Measurements from ENCODE around the gene MRPS25. TPM values are rescaled to one million over a fixed set of nuclear protein-coding genes. Genes with fewer than 3 reads are reported as not detected.

The MRPS25 gene
- total RNA-seq, 1 experiment from 2014 or later, result 69.7 TPM

- CTCF ChIA-PET, result no interaction called here
- no peak for TF ChIP-seq IRF2 (CRISPR knock-in tag; IDR thresholded peaks at IDR 0.05; ENCODE audit: borderline replicate concordance, low read depth)
- no peak for TF ChIP-seq ZNF512 (CRISPR knock-in tag; IDR thresholded peaks at IDR 0.05; ENCODE audit: borderline replicate concordance)
- TF ChIP-seq GRHL2 (CRISPR knock-in tag; IDR thresholded peaks at IDR 0.05; ENCODE audit: insufficient replicate concordance, severe bottlenecking), result no peak
- no peak for TF ChIP-seq FOXP1 (CRISPR knock-in tag; IDR thresholded peaks at IDR 0.05; ENCODE audit: borderline replicate concordance)
- no peak for TF ChIP-seq ERG (CRISPR knock-in tag; IDR thresholded peaks at IDR 0.05)
- ATAC-seq (no peak), DNase-seq (ENCODE audit: low spot score) (no peak)
- H3K4me3 Mint-ChIP-seq, result no peak overlapping the region
- no peak overlapping the region for H3K27ac Mint-ChIP-seq
- no peaks in the 10 kb centered on the region; the same call in 1 of the 2 replicates for H3K27me3 Mint-ChIP-seq (ENCODE audit: low read depth)
- peaks cover 28% of the 10 kb centered on the region for H3K36me3 Mint-ChIP-seq
- H3K4me1 Mint-ChIP-seq, result no peaks in the 10 kb centered on the region
- H3K9me3 Mint-ChIP-seq, result no peaks in the 10 kb centered on the region
- POLR2A ChIA-PET, result no interaction called here
Observed at GRCh38 chr3:15071699-15072098, 6.6 kb upstream of the MRPS25 start.

GRCh38 chr3:15069441-15069840, 4.3 kb upstream of the MRPS25 start:
- H3K4me3 Mint-ChIP-seq, result no peak overlapping the region
- ChIA-PET CTCF (interaction anchor here (1.2 to 2.3 kb wide), 2 partner anchors 12 to 18 kb away, joined by 3 to 13 read pairs; no protein-coding TSS in a partner anchor), POLR2A (interaction anchor here (0.6 kb wide), 1 partner anchor 16 kb away, joined by 5 read pairs; no protein-coding TSS in a partner anchor)
- TF ChIP-seq E2F4 (CRISPR knock-in tag; IDR thresholded peaks at IDR 0.05; ENCODE audit: borderline replicate concordance, low read depth), result no peak
- no peak for TF ChIP-seq GRHL2 (CRISPR knock-in tag; IDR thresholded peaks at IDR 0.05; ENCODE audit: insufficient replicate concordance, severe bottlenecking)
- no peak for TF ChIP-seq ZNF281 (CRISPR knock-in tag; IDR thresholded peaks at IDR 0.05)
- no peak for TF ChIP-seq GABPB1 (CRISPR knock-in tag; IDR thresholded peaks at IDR 0.05)
- no peak for TF ChIP-seq TP53 (CRISPR knock-in tag; IDR thresholded peaks at IDR 0.05)
- H3K27ac Mint-ChIP-seq, result no peak overlapping the region
- DNase-seq (ENCODE audit: low spot score) (no peak), ATAC-seq (no peak)
- peaks cover 9% of the 10 kb centered on the region for H3K36me3 Mint-ChIP-seq
- no peaks in the 10 kb centered on the region for H3K9me3 Mint-ChIP-seq
- H3K4me1 Mint-ChIP-seq, result peaks cover 4% of the 10 kb centered on the region
- peaks cover 2% of the 10 kb centered on the region; the same call in 1 of the 2 replicates for H3K27me3 Mint-ChIP-seq (ENCODE audit: low read depth)

- Mint-ChIP-seq H3K4me1 (peaks cover 19% of the 10 kb centered on the region), H3K9me3 (no peaks in the 10 kb centered on the region), H3K4me3 (peak overlapping the region; percentile 12), H3K27ac (no peak overlapping the region), H3K36me3 (peaks cover 14% of the 10 kb centered on the region), H3K27me3 (ENCODE audit: low read depth) (peaks cover 2% of the 10 kb centered on the region; the same call in 1 of the 2 replicates)
- ChIA-PET POLR2A (no interaction called here), CTCF (interaction anchor here (1.7 kb wide), 1 partner anchor 42 kb away, joined by 7 read pairs; no protein-coding TSS in a partner anchor)
- no peak for ATAC-seq
- TF ChIP-seq ZNF416 (CRISPR knock-in tag; IDR thresholded peaks at IDR 0.05) (no peak), OVOL2 (CRISPR knock-in tag; IDR thresholded peaks at IDR 0.05; ENCODE audit: borderline replicate concordance) (no peak), GRHL2 (CRISPR knock-in tag; IDR thresholded peaks at IDR 0.05; ENCODE audit: insufficient replicate concordance, severe bottlenecking) (no peak), SMAD4 (CRISPR knock-in tag; IDR thresholded peaks at IDR 0.05) (no peak), ZNF121 (CRISPR knock-in tag; IDR thresholded peaks at IDR 0.05) (no peak), ZNF532 (CRISPR knock-in tag; IDR thresholded peaks at IDR 0.05; ENCODE audit: borderline replicate concordance) (no peak)
- no peak for DNase-seq (ENCODE audit: low spot score)
Observed at GRCh38 chr3:15066467-15066866, 1.4 kb upstream of the MRPS25 start.
